Measurements from ENCODE around the gene CTSD. TPM values are rescaled to one million over a fixed set of nuclear protein-coding genes. Genes with fewer than 3 reads are reported as not detected.

Gene CTSD
- total RNA-seq, 6 donors from 2014 or later = 993 to 3,355 (median 2,221) TPM

DNA sequence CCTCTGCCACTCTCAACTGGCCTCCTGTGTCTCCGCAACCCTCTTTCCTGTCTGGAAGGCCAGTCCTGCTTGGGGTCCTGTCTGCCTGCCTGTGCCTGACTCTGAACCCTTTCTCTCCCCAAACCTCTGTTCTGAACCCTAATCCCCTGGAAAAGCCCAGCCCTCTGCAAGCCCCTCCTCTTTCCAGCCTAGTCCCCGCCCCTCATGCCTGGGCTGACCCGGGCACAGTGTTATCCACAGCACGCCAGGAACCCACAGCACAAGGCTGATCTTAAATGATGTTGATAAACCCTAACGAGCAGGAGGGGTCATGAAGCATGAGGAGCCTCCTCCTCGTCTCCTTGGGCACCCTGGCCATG lies 13.3 kb downstream of the CTSD start, which contains the start of gene IFITM10:
IFITM10 (minus strand) TSS at position 115 of the 359 bp plus-strand sequence. CDS start 153 bp downstream, outside the sequence.
- WGBS, 2 donors = 22 to 31% methylated on average over 5 to 6 of the region's 6 CpGs
- H3K27me3 ChIP-seq = peaks cover 0 to 17% (median 3%) of the 10 kb centered on the region in 4 donors
- peaks cover 15 to 68% (median 18%) of the 10 kb centered on the region in 4 donors for H3K4me1 ChIP-seq
- H3K9me3 ChIP-seq = no peaks in the 10 kb centered on the region
- no peak for DNase-seq
- peak; percentile 2 to 16 for ATAC-seq (ENCODE audit: low FRiP score in 2 of 2)
- H3K4me3 ChIP-seq = peak within 1 kb of the TSS in 2 of 4 donors; percentile 30 to 34
- no peak for TF ChIP-seq POLR2A (IDR thresholded peaks at IDR 0.05)
- TF ChIP-seq EP300 (IDR thresholded peaks at IDR 0.05) = no peak
- no peak for TF ChIP-seq POLR2AphosphoS5 (IDR thresholded peaks at IDR 0.05)
- TF ChIP-seq, protein P1, sequence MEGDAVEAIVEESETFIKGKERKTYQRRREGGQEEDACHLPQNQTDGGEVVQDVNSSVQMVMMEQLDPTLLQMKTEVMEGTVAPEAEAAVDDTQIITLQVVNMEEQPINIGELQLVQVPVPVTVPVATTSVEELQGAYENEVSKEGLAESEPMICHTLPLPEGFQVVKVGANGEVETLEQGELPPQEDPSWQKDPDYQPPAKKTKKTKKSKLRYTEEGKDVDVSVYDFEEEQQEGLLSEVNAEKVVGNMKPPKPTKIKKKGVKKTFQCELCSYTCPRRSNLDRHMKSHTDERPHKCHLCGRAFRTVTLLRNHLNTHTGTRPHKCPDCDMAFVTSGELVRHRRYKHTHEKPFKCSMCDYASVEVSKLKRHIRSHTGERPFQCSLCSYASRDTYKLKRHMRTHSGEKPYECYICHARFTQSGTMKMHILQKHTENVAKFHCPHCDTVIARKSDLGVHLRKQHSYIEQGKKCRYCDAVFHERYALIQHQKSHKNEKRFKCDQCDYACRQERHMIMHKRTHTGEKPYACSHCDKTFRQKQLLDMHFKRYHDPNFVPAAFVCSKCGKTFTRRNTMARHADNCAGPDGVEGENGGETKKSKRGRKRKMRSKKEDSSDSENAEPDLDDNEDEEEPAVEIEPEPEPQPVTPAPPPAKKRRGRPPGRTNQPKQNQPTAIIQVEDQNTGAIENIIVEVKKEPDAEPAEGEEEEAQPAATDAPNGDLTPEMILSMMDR (IDR thresholded peaks at IDR 0.05) = no peak
- H3K27ac ChIP-seq = peak within 1 kb of the TSS in 2 of 4 donors; percentile 14 to 41
- H3K36me3 ChIP-seq = peaks cover 8 to 36% (median 32%) of the 10 kb centered on the region in 4 donors

DNA sequence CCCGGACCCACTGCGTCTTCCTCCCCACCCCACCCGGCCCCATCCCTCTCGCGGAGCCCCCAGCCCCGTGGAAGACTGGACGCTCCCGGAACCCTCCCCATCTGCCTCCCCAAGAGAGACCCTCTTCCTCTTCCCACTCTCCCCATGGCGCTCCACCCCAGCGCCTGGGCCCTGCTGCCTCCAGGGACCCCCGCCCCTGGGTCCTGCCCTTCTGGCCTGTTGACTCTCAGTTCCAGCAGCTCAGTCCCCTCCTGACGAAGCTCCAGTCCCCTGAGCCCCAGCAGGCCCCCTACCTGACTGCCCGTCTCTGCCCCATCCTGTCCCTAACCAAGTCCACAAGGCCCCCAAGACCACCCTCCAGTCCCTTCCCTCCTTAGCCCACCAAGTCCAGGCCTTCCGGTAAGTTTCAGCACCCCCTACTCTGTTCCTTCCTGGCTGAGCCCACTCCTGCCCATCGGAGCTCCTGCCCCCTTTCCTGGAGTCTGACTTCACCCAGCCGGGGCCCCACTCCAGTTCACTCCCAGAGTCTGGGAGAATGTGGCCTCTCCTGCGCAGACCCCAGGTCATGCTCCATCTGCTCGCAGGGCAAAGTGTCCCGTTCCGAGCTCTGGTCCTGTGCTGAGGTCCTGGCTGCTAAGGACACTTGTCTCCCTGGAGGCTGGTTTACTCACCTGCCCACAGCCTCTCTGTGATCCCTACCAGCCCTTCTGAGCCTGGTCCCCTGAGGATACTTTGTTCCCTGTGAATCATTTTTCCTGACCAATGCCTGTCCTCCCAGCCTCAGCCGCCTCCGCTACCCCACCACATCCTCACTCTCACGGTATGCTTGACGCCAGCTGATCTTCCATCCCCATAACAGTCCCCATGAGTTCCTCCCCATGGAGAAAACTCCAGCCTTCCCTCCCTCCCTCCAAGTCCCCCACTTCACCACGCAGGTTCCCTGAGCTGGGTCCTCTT lies 14.1 kb downstream of the CTSD start:
- peak in 1 of 2 donors; percentile 18 for DNase-seq
- H3K9me3 ChIP-seq = no peaks in the 10 kb centered on the region
- 32 to 39% methylated on average over 20 to 22 of the region's 25 CpGs for whole genome bisulfite sequencing, 2 donors
- peak overlapping the region in 3 of 4 donors; percentile 25 to 34 (median 30) for H3K4me3 ChIP-seq
- peaks cover 12 to 60% (median 18%) of the 10 kb centered on the region in 4 donors for H3K4me1 ChIP-seq
- peak overlapping the region in 1 of 4 donors; percentile 46 for H3K27ac ChIP-seq
- ATAC-seq (ENCODE audit: low FRiP score in 2 of 2) = no peak
- TF ChIP-seq POLR2AphosphoS5 (IDR thresholded peaks at IDR 0.05) = no peak
- TF ChIP-seq, protein P1 (IDR thresholded peaks at IDR 0.05) = no peak
- no peak for TF ChIP-seq POLR2A (IDR thresholded peaks at IDR 0.05)
- no peak for TF ChIP-seq EP300 (IDR thresholded peaks at IDR 0.05)
- peaks cover 0 to 17% (median 3%) of the 10 kb centered on the region in 4 donors for H3K27me3 ChIP-seq
- peaks cover 8 to 28% (median 26%) of the 10 kb centered on the region in 4 donors for H3K36me3 ChIP-seq

DNA sequence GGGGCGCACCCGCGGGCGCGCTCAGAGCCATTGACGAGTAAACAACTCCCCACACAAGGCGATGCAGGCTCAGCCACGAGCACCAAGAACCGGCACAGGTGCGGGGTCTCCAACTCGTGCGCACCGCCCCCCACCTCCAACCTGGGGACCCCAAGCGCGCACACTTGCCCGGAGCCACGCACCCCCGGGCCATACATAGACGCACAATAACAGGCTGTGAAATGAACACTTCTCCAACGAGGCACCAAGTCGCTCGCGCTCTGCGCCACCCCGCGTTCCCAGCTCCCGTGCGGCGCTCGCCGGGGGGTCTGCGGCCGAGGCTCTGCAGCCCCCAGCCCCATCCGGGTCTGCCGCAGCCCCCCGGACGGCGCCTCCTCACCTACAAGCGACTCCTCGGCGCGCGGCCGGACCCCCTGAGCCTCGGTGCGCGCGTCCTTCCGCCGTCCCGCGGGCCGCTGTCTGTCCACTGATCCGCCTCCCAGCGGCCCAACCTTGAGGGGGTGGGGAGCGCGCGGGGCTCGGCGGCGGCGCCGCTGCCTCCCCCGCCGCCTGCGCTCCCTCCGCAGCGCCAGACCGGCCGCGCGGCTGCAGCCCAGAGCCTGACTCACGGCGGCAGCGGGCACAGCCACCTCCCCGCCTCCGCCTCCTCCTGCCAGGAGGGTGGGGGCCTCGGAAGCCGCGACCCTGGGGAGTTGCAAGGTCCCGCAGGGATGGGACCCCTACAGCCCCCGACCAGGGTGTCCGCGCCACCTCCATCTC lies 14.9 kb downstream of the CTSD start:
- WGBS, 2 donors = 0 to 5% methylated on average over 2 to 43 of the region's 84 CpGs
- peaks cover 12 to 57% (median 18%) of the 10 kb centered on the region in 4 donors for H3K4me1 ChIP-seq
- H3K27me3 ChIP-seq = peaks cover 0 to 17% (median 3%) of the 10 kb centered on the region in 4 donors
- peaks cover 5 to 22% (median 17%) of the 10 kb centered on the region in 4 donors for H3K36me3 ChIP-seq
- ATAC-seq (ENCODE audit: low FRiP score in 2 of 2) (peak in 1 of 2 donors; percentile 3), DNase-seq (peak; percentile 21 to 88)
- H3K27ac ChIP-seq = peak overlapping the region in 1 of 4 donors; percentile 46
- peak overlapping the region in 3 of 4 donors; percentile 25 to 34 (median 30) for H3K4me3 ChIP-seq
- no peaks in the 10 kb centered on the region for H3K9me3 ChIP-seq
- TF ChIP-seq POLR2A (IDR thresholded peaks at IDR 0.05) = peak in 1 of 4 donors; percentile 17
- no peak for TF ChIP-seq POLR2AphosphoS5 (IDR thresholded peaks at IDR 0.05)
- no peak for TF ChIP-seq EP300 (IDR thresholded peaks at IDR 0.05)
- TF ChIP-seq, protein P1 (IDR thresholded peaks at IDR 0.05) = no peak

DNA sequence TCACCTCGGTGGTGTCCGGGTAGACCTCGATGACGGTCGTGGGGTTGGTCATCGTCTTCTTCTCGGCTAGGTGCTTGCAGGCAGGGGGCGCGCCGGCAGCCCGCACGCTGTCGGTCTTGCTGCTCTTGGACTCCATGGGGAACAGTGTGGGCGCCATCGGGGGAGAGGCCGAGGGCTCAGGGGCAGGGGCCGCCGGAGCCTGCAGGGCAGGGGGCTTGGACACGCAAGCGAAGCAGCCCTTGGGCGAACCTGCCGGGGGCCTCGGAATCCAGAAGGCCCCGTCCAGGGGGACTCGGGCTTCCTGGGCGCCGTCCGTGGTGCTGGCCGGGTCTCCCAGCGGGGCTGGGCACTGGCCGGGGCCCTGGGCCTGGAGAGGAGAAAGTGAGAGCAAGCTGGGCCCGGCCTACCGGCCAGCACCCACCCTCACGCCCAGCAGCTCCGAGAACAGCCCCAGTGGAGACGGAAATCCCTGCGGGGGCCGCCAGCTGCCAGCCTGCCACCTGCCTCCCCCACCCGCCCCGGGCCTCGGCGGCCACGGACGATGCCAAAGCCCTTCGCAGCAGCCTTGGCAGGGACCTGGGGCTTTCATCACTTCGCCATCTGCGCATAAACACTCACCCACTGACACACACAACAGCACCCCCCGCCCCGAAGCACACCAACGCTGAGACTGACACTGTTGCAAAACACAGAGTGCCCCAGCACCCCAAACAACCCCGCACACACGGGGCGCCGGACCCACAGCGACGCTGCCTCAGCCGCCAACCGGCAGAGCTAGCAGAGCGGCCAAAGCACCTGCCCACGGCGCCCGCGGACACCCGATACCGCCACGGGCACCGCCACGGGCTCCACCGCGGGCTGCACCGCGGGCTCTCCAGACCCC lies 15.7 kb downstream of the CTSD start:
- DNase-seq (peak in 1 of 2 donors; percentile 87), ATAC-seq (ENCODE audit: low FRiP score in 2 of 2) (no peak)
- 18 to 40% methylated on average over 10 to 61 of the region's 72 CpGs for WGBS, 2 donors
- TF ChIP-seq POLR2AphosphoS5 (IDR thresholded peaks at IDR 0.05) = no peak
- TF ChIP-seq, protein P1 (IDR thresholded peaks at IDR 0.05) = no peak
- no peak for TF ChIP-seq POLR2A (IDR thresholded peaks at IDR 0.05)
- no peak for TF ChIP-seq EP300 (IDR thresholded peaks at IDR 0.05)
- peaks cover 0 to 14% (median 9%) of the 10 kb centered on the region in 4 donors for H3K36me3 ChIP-seq
- no peaks in the 10 kb centered on the region for H3K9me3 ChIP-seq
- peak overlapping the region in 3 of 4 donors; percentile 25 to 34 (median 30) for H3K4me3 ChIP-seq
- H3K4me1 ChIP-seq = peaks cover 12 to 50% (median 18%) of the 10 kb centered on the region in 4 donors
- peaks cover 0 to 17% (median 3%) of the 10 kb centered on the region in 4 donors for H3K27me3 ChIP-seq
- no peak overlapping the region for H3K27ac ChIP-seq
